ENCODE results near the gene NKAIN2.

DNA sequence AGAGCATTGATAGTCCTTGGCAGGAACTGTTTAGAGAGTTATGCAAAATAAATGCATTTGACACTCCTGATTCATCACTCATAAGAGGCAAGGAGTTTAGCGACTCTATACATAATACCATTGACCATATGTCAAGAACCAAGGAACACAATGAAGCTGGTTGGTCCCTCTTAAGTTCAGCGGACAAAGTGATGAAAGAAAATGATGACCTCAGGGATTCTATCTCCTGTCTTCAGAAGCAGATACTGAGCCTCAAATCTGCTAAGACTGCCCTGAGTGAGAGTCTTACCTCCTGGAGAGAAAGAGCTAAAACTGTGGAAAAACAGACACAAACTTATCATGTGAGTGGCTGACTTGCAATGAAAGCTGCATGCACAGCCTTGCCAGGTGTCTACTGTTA is 9.5 kb upstream of the NKAIN2 start:
- TF ChIP-seq, protein P1, sequence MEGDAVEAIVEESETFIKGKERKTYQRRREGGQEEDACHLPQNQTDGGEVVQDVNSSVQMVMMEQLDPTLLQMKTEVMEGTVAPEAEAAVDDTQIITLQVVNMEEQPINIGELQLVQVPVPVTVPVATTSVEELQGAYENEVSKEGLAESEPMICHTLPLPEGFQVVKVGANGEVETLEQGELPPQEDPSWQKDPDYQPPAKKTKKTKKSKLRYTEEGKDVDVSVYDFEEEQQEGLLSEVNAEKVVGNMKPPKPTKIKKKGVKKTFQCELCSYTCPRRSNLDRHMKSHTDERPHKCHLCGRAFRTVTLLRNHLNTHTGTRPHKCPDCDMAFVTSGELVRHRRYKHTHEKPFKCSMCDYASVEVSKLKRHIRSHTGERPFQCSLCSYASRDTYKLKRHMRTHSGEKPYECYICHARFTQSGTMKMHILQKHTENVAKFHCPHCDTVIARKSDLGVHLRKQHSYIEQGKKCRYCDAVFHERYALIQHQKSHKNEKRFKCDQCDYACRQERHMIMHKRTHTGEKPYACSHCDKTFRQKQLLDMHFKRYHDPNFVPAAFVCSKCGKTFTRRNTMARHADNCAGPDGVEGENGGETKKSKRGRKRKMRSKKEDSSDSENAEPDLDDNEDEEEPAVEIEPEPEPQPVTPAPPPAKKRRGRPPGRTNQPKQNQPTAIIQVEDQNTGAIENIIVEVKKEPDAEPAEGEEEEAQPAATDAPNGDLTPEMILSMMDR (conservative IDR thresholded peaks at IDR 0.05), result no peak
- no peak for TF ChIP-seq ZFX (IDR thresholded peaks at IDR 0.05)

All from C4-2B (cell line).